Activated T-cell treated with anti-CD3 and anti-CD28 coated beads for 4 hours (primary cell): ENCODE results near the gene SORCS1.

Experiments
- DNase-seq: peaks from one replicate; pipeline ENCODE4 v3.0.0-alpha.2; 2020

The SORCS1 gene

DNA sequence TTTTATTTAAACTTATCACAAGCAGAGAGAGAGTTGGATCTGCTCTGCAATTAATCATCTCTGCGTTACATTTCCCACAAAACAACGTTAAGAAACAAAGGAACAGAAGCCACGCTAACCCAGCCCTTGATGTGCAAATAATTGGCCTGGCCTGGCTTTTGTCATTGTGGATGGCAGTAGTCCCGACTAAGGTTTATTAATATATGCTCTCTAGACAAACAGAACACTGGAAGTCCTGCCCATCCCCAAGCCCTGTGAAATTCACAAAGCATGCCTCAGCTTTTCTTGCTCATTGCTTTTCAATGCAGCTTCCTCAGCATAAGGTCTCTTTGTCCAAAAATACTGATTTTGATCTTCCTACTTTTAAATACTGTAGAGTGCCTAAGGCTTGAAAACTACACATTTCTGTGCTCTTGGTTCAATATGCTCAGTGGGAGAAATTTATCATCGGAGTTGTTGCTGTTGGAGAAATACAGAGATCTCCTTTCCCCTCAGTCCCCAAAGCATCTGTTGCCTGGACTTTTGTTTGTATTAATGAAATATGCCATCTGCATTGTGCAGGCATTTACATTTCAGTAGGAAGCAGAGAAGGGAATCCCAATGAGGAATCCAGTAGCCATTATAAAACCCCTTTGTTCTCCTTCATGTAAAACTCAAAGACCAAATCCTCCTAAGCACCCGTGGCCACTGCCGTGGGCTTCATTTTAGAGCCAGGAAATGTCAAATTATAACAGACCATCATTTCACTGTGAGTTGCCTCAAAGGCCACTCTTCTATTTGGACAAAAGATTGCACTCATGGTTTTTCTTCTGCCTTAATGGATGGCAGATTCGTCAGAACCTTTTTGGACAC, 61.1 kb downstream of the SORCS1 start:
- DNase-seq = no peak

DNA sequence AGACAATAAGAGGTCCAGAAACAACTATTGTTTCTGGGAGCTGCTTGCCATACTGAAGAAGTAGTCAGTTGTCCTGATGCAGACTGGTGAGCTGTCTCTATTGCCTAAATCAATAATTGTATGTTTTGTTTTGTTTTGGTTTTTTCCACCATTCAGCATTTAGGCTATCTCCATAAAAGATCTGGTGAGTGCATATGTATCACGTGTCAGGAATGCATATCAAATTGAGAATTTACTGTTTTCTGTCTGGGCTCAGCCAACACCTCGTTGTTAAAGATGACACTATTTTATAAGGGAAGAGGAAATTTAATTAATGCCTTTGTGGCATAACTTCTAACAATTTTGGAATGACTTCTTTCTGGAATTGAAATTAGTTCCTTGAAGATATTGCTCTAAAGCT, 66.2 kb downstream of the SORCS1 start:
- no peak for DNase-seq

DNA sequence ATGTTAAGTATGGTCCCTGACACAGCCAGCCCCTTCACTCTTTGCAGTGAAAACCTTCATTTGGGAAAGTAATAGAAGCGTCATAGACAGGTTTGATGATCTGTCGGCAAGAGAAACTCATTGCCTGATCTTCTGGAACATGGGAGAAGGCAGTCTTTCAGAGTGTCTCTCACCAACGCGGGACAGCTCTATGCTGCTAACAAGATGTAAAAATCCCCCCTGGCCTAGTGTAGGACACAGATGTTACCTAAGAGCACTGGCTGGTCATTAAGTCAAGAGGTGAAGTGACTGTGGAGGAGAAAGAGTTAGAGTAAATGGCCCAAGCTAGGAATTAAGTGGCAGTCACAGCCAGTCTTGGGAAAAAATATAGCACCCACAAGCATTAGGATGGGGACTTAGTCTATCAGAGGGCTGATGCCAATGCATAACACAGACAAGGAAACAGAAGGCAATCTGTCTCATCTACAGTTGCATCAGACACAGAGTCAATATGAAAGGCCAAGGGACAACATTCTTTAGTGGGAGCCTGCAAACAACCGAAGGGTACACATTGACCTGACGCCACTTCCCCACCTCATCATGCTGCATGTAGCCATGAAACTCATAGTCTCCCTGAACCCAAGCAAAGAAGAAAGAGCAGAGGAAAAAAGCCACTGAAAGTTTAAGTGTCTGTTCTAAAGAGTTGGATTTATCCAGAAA, 69.5 kb downstream of the SORCS1 start:
- DNase-seq = no peak

DNA sequence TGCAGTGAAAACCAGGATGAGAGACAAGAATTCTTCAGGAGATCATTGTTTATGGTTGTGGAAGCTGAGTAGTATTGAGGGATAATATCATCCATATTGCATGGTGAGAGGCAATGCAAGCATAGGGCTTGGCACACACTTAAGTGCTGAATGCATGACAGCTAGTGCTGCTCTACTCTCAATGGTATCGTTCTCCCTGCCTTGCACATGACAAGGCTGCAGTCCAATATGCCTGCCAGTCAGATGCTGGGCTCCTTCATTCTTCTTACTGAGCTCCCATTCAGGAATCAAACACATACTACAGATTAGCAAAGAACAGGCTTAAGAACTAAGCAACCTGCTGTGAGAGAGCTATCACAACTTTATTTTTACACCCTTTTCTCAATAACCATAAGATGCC, 72.2 kb downstream of the SORCS1 start:
- no peak for DNase-seq

GRCh38 chr10:107091126-107091525, 73.4 kb downstream of the SORCS1 start:
- DNase-seq = no peak

- no peak for DNase-seq
Measured at GRCh38 chr10:107085665-107086525, 78.6 kb downstream of the SORCS1 start.

- DNase-seq = no peak
Measured at GRCh38 chr10:107083388-107084009, 81.0 kb downstream of the SORCS1 start.

DNA sequence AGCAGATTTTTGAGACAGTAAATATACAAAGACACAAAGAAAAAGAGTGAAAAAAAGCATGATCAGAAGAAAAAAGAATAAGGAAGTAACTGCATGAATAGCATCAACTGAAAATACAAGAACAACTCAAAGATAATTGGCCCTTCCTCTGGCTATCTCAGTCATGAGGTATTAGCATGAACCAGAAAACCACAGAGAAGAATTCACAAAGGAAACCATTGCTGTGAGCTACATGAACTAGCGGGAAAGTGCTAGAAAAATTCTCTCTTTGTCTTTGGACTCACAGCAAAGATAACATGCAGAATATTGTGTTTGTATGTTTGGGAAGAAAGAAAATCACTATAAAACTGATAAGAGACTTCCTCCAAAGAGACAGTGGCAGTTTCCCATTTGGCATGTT, 82.9 kb downstream of the SORCS1 start:
- no peak for DNase-seq

DNA sequence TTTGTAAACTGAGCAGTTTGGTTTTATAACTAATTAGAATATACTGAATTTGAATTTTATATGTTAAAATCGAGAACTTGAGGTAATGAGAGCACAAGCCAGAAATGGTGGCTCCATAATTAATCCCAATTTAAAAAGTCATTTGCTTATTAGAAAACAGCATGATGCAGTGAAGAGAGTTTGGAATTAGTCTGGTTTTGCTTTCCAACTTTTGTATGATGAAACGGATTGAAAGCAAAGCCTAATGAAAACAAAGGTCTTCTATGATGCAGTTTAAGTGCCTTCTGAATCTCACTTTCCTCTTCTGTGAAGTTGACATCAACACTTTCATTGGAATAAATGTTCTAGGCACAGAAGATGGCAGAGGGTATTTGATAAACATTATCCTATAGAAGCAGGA, 89.4 kb downstream of the SORCS1 start:
- no peak for DNase-seq

GRCh38 chr10:107072786-107073185, 91.7 kb downstream of the SORCS1 start:
- no peak for DNase-seq

DNA sequence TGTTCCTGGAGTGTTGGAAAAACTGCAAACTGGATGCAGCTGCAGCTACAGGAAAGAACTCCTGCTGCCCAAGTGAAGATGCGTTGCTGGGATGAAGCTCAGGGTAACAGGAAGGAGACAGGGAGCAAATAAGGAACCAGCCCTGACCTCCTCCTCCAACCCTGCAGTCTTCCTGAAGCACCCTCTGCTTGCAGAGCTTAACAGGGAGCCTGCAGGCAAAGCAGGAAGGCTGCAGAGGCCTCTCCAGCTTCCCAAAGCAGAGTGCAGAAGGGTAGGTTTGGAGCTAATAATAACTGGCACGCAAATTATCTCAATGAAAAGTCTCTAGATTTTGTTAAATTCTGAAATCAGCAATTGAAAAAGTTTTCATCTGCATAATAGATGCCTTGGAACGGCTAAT, 92.5 kb downstream of the SORCS1 start:
- DNase-seq = no peak

DNA sequence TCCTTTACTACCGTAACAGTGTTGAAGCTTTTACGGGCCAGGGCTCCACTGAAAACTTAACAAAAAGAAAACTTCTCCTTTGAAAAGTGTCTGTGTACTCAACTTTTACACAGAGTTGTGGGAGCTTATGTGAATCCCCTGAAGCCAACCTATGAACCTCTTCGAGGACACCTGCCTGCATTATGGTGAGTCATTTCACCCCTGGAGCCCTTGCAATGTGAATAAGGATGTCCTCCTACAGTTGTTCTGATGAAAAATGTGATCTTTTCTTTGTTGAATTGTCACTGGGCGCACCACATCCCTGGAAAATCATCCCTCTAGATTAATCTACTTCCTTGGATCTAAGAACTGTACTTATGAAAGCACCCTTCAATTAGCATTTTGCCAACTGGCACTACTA, 93.2 kb downstream of the SORCS1 start:
- DNase-seq = no peak

DNA sequence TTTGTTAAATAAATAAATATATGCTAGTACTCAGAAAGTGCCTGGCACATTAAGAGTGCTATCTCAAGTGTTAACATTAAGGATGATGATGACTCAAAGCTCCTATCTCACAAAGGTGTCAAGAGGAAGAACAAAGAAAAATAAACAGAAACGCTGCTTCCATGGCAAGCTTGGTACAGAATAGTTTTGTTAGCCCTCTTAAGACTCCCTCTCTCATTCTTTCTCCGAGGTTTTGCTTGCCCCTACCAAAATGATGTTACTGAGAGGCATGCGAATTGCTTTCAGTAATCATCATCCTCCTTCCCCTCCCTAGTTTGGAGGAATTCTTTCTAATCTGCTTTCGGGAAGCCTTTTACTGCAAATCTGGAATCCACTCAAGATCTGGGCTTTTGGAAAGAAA, 96.7 kb downstream of the SORCS1 start:
- no peak for DNase-seq

DNA sequence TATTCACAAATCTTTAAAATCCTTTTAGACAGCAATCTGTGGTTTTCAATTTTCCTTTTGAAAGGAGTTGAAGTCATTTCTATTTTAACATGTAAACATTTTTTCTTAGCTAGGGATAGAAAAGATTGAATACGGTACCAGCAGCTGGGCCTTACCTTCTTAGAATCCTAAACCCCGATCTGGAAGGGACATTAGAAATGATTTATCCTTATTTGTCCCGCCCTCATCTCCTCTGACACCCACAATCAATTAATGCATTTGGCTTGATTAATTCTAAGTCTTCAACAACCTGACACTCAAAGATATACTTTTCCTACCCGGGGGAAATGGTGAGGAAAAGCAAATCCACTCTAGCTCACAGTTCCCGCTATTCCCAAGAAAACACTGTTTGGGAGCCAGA, 100.4 kb downstream of the SORCS1 start:
- DNase-seq = no peak

- DNase-seq = no peak
Measured at GRCh38 chr10:107059872-107060271, 104.6 kb downstream of the SORCS1 start.

DNA sequence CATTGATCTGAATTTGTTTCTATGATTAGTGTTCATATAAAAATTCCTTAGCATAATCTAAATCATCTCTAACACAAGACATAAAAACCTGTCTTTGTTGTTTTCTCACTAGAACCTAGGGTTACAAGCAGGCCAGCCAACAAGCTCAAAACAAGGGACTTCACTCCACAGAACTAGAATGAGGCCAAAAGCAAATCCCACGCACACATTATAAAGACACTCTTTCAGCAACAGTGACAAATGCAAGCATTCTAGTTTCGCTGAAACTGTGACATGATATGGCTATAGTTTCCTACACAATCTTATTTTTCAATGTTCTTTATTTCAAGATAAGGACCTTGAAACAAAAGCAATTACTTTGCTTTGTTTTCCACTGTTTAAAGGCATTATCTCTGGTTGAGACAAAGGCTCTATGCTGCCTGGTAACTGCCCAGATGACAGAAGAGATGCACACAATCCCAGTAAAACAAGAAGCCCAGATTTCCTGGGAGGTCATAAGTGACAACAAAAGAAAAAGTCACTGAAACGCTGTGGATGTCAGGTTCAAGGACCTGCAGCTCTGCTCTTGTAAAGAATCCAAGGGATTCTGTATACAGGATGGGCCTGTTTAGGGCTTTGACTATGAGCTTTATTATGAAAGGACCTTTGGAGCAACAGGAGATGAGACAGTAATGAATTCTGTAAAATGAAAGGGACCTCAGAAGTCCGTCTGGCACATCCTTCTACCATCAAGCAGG, 105.3 kb downstream of the SORCS1 start:
- DNase-seq = no peak

DNA sequence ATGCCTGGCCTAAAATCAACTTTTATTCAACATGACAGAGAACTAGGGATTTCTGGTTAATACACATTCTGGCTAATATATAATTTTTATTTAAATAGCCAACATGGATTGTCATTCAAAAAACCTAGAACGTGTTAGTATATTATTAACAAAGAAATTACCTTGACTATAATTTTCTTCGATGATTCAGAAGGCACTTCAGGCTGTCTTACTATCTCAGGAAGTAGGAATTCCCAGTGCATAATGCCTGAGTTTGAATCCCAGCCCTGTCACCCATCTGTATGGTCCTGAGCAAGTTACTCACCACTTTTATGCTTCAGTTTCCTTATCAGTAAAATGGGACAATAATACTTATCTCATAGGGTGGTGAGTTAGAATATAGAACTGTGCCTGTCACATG, 106.2 kb downstream of the SORCS1 start:
- no peak for DNase-seq

- no peak for DNase-seq
Measured at GRCh38 chr10:107056182-107056581, 108.3 kb downstream of the SORCS1 start.

DNA sequence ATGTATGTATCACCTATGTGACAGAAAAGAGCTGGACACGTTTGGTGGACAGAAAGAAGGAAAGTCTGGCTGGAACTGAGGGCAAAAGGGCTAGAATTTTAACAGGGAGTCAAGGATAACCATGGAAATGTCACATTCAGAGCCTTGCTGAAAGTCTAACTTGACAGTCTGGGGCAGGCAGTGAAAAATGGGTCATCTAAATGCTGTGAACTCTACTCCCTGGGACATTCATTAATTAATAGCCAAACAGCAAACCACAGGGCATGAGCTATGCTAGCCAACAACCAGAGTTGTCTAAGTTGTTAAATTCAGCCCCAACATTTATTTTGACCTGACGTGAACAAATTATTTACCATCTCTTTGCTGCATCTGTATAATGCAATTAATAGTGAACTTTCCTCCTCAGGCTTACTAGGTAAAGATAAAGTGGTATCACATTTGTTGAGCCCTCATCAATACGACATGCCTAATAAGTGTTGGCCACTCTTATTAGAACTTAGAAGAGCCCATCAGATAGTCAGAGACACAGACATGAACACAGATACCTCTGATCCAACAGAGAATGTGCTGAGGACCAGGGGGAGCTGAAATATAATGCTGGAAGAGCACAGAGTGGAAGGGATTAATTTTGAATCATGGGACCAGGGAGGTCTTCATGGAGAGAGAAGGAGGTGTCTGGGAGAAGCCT, 109.9 kb downstream of the SORCS1 start:
- DNase-seq = no peak

DNA sequence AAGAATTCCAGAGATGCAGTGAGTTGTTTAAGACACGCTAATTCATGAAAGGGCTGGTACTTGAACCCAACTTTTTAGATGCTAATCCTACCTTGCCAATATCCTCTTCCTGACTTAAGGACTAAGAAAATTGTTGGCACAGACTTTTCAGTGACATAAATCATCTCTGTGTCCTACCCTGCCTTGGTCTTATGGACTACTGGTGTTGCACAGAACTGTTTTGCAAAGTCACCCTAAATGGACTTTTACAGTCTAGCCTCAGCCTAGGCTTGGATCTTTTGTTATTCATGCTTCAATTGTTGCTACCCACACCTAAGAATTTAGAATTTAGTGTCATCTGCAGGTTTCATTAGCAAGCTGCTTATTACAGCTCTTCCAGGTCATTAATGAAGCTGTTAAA, 112.7 kb downstream of the SORCS1 start:
- DNase-seq = no peak

GRCh38 chr10:107043461-107043860, 121.0 kb downstream of the SORCS1 start:
- DNase-seq = no peak
